Skeletal muscle tissue (tissue), 4 donors: ENCODE results near the gene DUSP7. TPM values are rescaled to one million over a fixed set of nuclear protein-coding genes. Genes with fewer than 3 reads are reported as not detected.
A peak's percentile ranks its signal among the peaks of the same experiment; 100 is the strongest.

Source experiments
- H3K27ac ChIP-seq: one replicate; pipeline ENCODE4 v1.7.0; 2013; ENCODE audit warnings: mild to moderate bottlenecking, low read depth, low read length, inconsistent platforms
- H3K27me3 ChIP-seq, 3 donors: one replicate each; pipeline ENCODE4 v1.7.0; 2013; ENCODE audit warnings: low read length in 3 of 3; ENCODE audit not compliant: control insufficient read depth in 3 of 3, insufficient read depth in 3 of 3
- H3K36me3 ChIP-seq, 3 donors: one replicate each; pipeline ENCODE4 v1.7.0; 2013; ENCODE audit warnings: low read length in 3 of 3; ENCODE audit not compliant: control insufficient read depth in 3 of 3, insufficient read depth in 3 of 3
- H3K4me1 ChIP-seq, 3 donors: one replicate each; pipeline ENCODE4 v1.7.0; 2013; ENCODE audit warnings: low read length in 3 of 3, mild to moderate bottlenecking in 3 of 3; ENCODE audit not compliant: control insufficient read depth in 3 of 3, insufficient read depth in 3 of 3
- H3K4me3 ChIP-seq, 3 donors: one replicate each; pipeline ENCODE4 v1.7.0; 2013; ENCODE audit warnings: low read length in 3 of 3
- H3K9ac ChIP-seq, 3 donors: one replicate each; pipeline ENCODE4 v1.7.0; 2013; ENCODE audit warnings: low read length in 3 of 3, mild to moderate bottlenecking in 3 of 3, moderate library complexity in 2 of 3, low read depth in 1 of 3
- H3K9me3 ChIP-seq, 3 donors: one replicate each; pipeline ENCODE4 v1.7.0; 2013; ENCODE audit warnings: low read length in 3 of 3; ENCODE audit not compliant: control insufficient read depth in 3 of 3
- total RNA-seq: library from RNA; depleted of rRNA; stranded (reverse); fragments of >200 nt; gene quantifications from one replicate; pipeline ENCODE4 v1.2.3, GENCODE V29; 2014
- donor health status: Osteomylitis.

The DUSP7 gene
- total RNA-seq, 1 donor from 2014 or later = 5.2 TPM

GRCh38 chr3:52077925-52078324 lies 21.6 kb upstream of the DUSP7 start:
- no peak overlapping the region for H3K9ac ChIP-seq
- H3K4me1 ChIP-seq = no peaks in the 10 kb centered on the region
- no peak overlapping the region for H3K27ac ChIP-seq
- no peaks in the 10 kb centered on the region for H3K27me3 ChIP-seq
- no peak overlapping the region for H3K4me3 ChIP-seq
- no peaks in the 10 kb centered on the region for H3K9me3 ChIP-seq
- no peaks in the 10 kb centered on the region for H3K36me3 ChIP-seq

GRCh38 chr3:52076896-52077780 lies 20.8 kb upstream of the DUSP7 start:
- Histone ChIP-seq H3K27ac (no peak overlapping the region), H3K4me3 (no peak overlapping the region), H3K4me1 (peaks cover 0 to 2% (median 0%) of the 10 kb centered on the region in 3 donors), H3K9me3 (no peaks in the 10 kb centered on the region), H3K27me3 (no peaks in the 10 kb centered on the region), H3K9ac (no peak overlapping the region), H3K36me3 (no peaks in the 10 kb centered on the region)

DNA sequence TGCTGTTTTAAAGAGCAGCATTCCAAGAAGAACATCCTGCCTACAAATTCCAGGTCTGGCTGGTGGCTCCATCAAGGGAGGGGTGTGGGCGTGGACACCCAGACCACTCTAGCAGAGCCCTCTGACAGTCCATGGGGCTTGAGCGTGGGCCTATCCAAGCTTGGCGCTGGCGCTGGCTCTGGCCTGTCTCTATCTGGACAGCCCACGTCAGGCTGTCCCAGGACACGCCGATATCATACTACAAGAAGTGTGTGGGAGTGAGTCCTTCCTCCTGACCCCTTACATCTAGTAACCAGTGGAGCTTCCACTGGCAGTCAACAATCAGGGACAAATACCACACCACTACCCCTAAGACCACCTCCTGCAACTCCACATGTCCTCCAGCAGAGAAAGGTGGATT lies 17.1 kb upstream of the DUSP7 start:
- H3K27me3 ChIP-seq = no peaks in the 10 kb centered on the region
- no peaks in the 10 kb centered on the region for H3K36me3 ChIP-seq
- peaks cover 23 to 31% (median 23%) of the 10 kb centered on the region in 3 donors for H3K4me1 ChIP-seq
- H3K9me3 ChIP-seq = no peaks in the 10 kb centered on the region
- H3K9ac ChIP-seq = no peak overlapping the region
- no peak overlapping the region for H3K27ac ChIP-seq
- no peak overlapping the region for H3K4me3 ChIP-seq

DNA sequence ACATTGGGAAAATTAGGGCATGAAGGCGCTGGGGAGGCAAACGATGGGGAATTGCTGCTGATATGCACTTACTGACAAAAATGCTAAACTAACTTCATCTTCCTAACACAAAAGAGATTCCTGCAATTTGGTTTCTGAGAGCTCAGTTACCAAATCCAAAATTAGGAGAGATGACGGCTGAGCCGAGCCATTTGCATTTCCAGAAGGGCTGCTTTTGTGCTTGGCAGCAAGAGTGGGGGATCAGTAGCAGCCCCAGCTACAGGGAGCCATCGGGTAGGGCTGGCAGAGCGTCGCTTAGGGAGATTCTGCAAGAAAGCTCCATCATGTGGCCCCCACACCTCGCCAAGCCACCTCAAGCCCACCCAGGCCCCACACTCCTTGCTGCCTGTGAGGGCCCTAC lies 16.1 kb upstream of the DUSP7 start:
- Histone ChIP-seq H3K27ac (no peak overlapping the region), H3K36me3 (no peaks in the 10 kb centered on the region), H3K4me3 (no peak overlapping the region)

GRCh38 chr3:52072020-52072419 lies 15.6 kb upstream of the DUSP7 start:
- Histone ChIP-seq H3K9me3 (no peaks in the 10 kb centered on the region), H3K27ac (no peak overlapping the region), H3K4me1 (peaks cover 23 to 31% (median 23%) of the 10 kb centered on the region in 3 donors), H3K4me3 (no peak overlapping the region), H3K27me3 (no peaks in the 10 kb centered on the region), H3K36me3 (no peaks in the 10 kb centered on the region), H3K9ac (no peak overlapping the region)

More for the DNA sequence above, 16.1 kb upstream of the DUSP7 start:
- Histone ChIP-seq H3K27me3 (no peaks in the 10 kb centered on the region), H3K9me3 (no peaks in the 10 kb centered on the region), H3K9ac (no peak overlapping the region), H3K4me1 (peaks cover 23 to 31% (median 23%) of the 10 kb centered on the region in 3 donors)

- peak overlapping the region; percentile 28 to 59 (median 56) for H3K4me3 ChIP-seq
- peak overlapping the region; percentile 92 for H3K27ac ChIP-seq
- H3K27me3 ChIP-seq = no peaks in the 10 kb centered on the region
- no peaks in the 10 kb centered on the region for H3K36me3 ChIP-seq
- H3K4me1 ChIP-seq = peaks cover 23 to 31% (median 26%) of the 10 kb centered on the region in 3 donors
- no peaks in the 10 kb centered on the region for H3K9me3 ChIP-seq
- H3K9ac ChIP-seq = peak overlapping the region; percentile 55 to 80 (median 74)
Measured at GRCh38 chr3:52070724-52071621, 14.6 kb upstream of the DUSP7 start.

GRCh38 chr3:52069855-52070254 lies 13.5 kb upstream of the DUSP7 start:
- Histone ChIP-seq H3K27me3 (no peaks in the 10 kb centered on the region), H3K9ac (peak overlapping the region in 2 of 3 donors; percentile 70 to 74), H3K4me1 (peaks cover 23 to 35% (median 26%) of the 10 kb centered on the region in 3 donors), H3K4me3 (no peak overlapping the region), H3K9me3 (no peaks in the 10 kb centered on the region), H3K27ac (peak overlapping the region; percentile 92), H3K36me3 (no peaks in the 10 kb centered on the region)

- H3K36me3 ChIP-seq = no peaks in the 10 kb centered on the region
- peak overlapping the region in 1 of 3 donors; percentile 45 for H3K9ac ChIP-seq
- H3K9me3 ChIP-seq = no peaks in the 10 kb centered on the region
- H3K27me3 ChIP-seq = no peaks in the 10 kb centered on the region
- no peak overlapping the region for H3K4me3 ChIP-seq
- peaks cover 23 to 35% (median 26%) of the 10 kb centered on the region in 3 donors for H3K4me1 ChIP-seq
- H3K27ac ChIP-seq = no peak overlapping the region
Measured at GRCh38 chr3:52069135-52069534, 12.8 kb upstream of the DUSP7 start.

- H3K4me3 ChIP-seq = no peak overlapping the region
- H3K9me3 ChIP-seq = no peaks in the 10 kb centered on the region
- H3K36me3 ChIP-seq = no peaks in the 10 kb centered on the region
- H3K27me3 ChIP-seq = no peaks in the 10 kb centered on the region
- H3K27ac ChIP-seq = no peak overlapping the region
- peaks cover 23 to 35% (median 26%) of the 10 kb centered on the region in 3 donors for H3K4me1 ChIP-seq
- H3K9ac ChIP-seq = peak overlapping the region in 1 of 3 donors; percentile 45
Measured at GRCh38 chr3:52068730-52069129, 12.4 kb upstream of the DUSP7 start.
